Panc1 (cell line): ENCODE measurements around the gene C15orf39.

Source experiments
- CTCF ChIP-seq: fragments of 450-650 bp; IDR thresholded peaks from 2 replicates; pipeline ENCODE4 v1.5.1; 2017; ENCODE audit warnings: mild to moderate bottlenecking
- POLR2AphosphoS5 ChIP-seq: IDR thresholded peaks from 2 replicates; pipeline ENCODE4 v1.6.1; 2012; ENCODE audit warnings: mild to moderate bottlenecking, low read depth, low read length, moderate library complexity
- REST ChIP-seq, 2 experiments: IDR thresholded peaks; 2 replicates each; pipeline ENCODE4 v1.6.1; 2011 to 2012; ENCODE audit warnings: low read depth in 2 of 2, control low read depth in 1 of 2, low read length in 1 of 2, mild to moderate bottlenecking in 1 of 2, moderate library complexity in 1 of 2; ENCODE audit not compliant: insufficient read depth in 1 of 2

- TF ChIP-seq CTCF (no peak), POLR2AphosphoS5 (no peak), REST (IDR thresholded peaks at IDR 0.05; ENCODE audit: insufficient read depth in 1 of 2, low read depth in 2 of 2, low read length in 1 of 2) (no peak)
These were observed 5.3 kb downstream of the C15orf39 start for GRCh38 chr15:75206803-75207617.
